A549 treated with DMSO at 1 μM for 4 hours (cell line): ENCODE data around the gene AOC3. TPM values are rescaled to one million over a fixed set of nuclear protein-coding genes. Genes with fewer than 3 reads are reported as not detected.

Experiments
- total RNA-seq: library from RNA; stranded (reverse); fragments of 200-300 nt; extraction: Qiagen RNA extraction; gene quantifications from 5 replicates; pipeline ENCODE4 v1.2.3, GENCODE V29; 2022; ENCODE audit warnings: low read depth

AOC3 gene
- 0.99 to 2.0 TPM (median 1.5 TPM) in 5 replicates for total RNA-seq

GRCh38 chr17:42850954-42851353, at the start of gene AOC3:
AOC3 (plus strand) TSS chr17:42851199; CDS start chr17:42851344, 145 bp downstream.

GRCh38 chr17:42832934-42833766, 17.8 kb upstream of the AOC3 start, which contains the start of gene PSME3:
PSME3 (plus strand) TSS chr17:42833397; CDS start chr17:42833632, 235 bp downstream.

GRCh38 chr17:42844271-42844670, 6.7 kb upstream of the AOC3 start, which contains the start of gene AOC2:
AOC2 (plus strand) TSS chr17:42844580; CDS start chr17:42844627, 47 bp downstream.

GRCh38 chr17:42900460-42901331, 49.7 kb downstream of the AOC3 start, which contains the start of gene G6PC1:
G6PC1 (plus strand) TSS chr17:42900799; CDS start chr17:42900877, 78 bp downstream.

Other genes starting within 250 kb of the AOC3 start
- 28.1 to 34.5 TPM (median 32.2 TPM) in 5 replicates for gene RETREG3, start 241.8 kb upstream of the AOC3 start, total RNA-seq
- gene TUBG1, start 241.5 kb upstream of the AOC3 start, total RNA-seq: 140 to 165 TPM (median 152 TPM) in 5 replicates
- 18.0 to 26.0 TPM (median 23.3 TPM) in 5 replicates for gene TUBG2, start 191.9 kb upstream of the AOC3 start, total RNA-seq
- 16.0 to 20.7 TPM (median 16.6 TPM) in 5 replicates for gene PLEKHH3, start 174.2 kb upstream of the AOC3 start, total RNA-seq
- gene CCR10, start 169.4 kb upstream of the AOC3 start, total RNA-seq: 0.24 to 0.46 TPM (median 0.37 TPM) in 5 replicates
- gene CNTNAP1, start 168.7 kb upstream of the AOC3 start, total RNA-seq: 5.6 to 7.0 TPM (median 6.3 TPM) in 5 replicates
- 8.4 to 12.4 TPM (median 11.1 TPM) in 5 replicates for gene EZH1, start 106.2 kb upstream of the AOC3 start, total RNA-seq
- gene RAMP2, start 90.0 kb upstream of the AOC3 start, total RNA-seq: 0.69 to 1.2 TPM (median 0.85 TPM) in 5 replicates
- gene VPS25, start 77.8 kb upstream of the AOC3 start, total RNA-seq: 124 to 130 TPM (median 127 TPM) in 5 replicates
- 0.56 to 2.4 TPM (median 1.6 TPM) in 5 replicates for gene WNK4, start 70.6 kb upstream of the AOC3 start, total RNA-seq
- 118 to 145 TPM (median 129 TPM) in 5 replicates for gene COA3, start 52.5 kb upstream of the AOC3 start, total RNA-seq
- 0.05 to 0.28 TPM (median 0.05 TPM) in 4 of 5 replicates, not detected in the other for gene CNTD1, start 52.3 kb upstream of the AOC3 start, total RNA-seq
- 77.4 to 103 TPM (median 83.0 TPM) in 5 replicates for gene BECN1, start 26.9 kb upstream of the AOC3 start, total RNA-seq
- gene PSME3, start 17.8 kb upstream of the AOC3 start, total RNA-seq: 239 to 264 TPM (median 256 TPM) in 5 replicates
- 1.9 to 3.0 TPM (median 2.2 TPM) in 5 replicates for gene AOC2, start 6.6 kb upstream of the AOC3 start, total RNA-seq
- not detected in 5 replicates for gene G6PC1, start 49.6 kb downstream of the AOC3 start, total RNA-seq
- gene AARSD1, start 113.3 kb downstream of the AOC3 start, total RNA-seq: 45.7 to 63.2 TPM (median 55.6 TPM) in 5 replicates
- gene PTGES3L, start 128.9 kb downstream of the AOC3 start, total RNA-seq: 0.84 to 1.5 TPM (median 0.89 TPM) in 5 replicates
- gene RUNDC1, start 129.4 kb downstream of the AOC3 start, total RNA-seq: 21.4 to 22.5 TPM (median 21.9 TPM) in 5 replicates
- gene RPL27, start 147.2 kb downstream of the AOC3 start, total RNA-seq: 2,855 to 3,764 TPM (median 2,988 TPM) in 5 replicates
- 16.9 to 21.8 TPM (median 17.9 TPM) in 5 replicates for gene IFI35, start 155.6 kb downstream of the AOC3 start, total RNA-seq
- 214 to 226 TPM (median 218 TPM) in 5 replicates for gene VAT1, start 171.2 kb downstream of the AOC3 start, total RNA-seq
- gene RND2, start 174.0 kb downstream of the AOC3 start, total RNA-seq: 0.10 to 0.16 TPM (median 0.12 TPM) in 5 replicates